GM04504 (cell line): Measurements from ENCODE around the gene HDAC4.
A peak's percentile ranks its signal among the peaks of the same experiment; 100 is the strongest.

ENCODE experiments used
- DNase-seq: peaks from one replicate; pipeline ENCODE4 v3.0.0-alpha.2; 2012; ENCODE audit warnings: low read depth

The HDAC4 gene

GRCh38 chr2:239327536-239328350 is 73.1 kb downstream of the HDAC4 start:
- no peak for DNase-seq

- no peak for DNase-seq
These were observed 73.8 kb downstream of the HDAC4 start for GRCh38 chr2:239326831-239327535.

- DNase-seq, result no peak
These were observed 76.4 kb downstream of the HDAC4 start for GRCh38 chr2:239324456-239324855.

GRCh38 chr2:239323447-239323846 is 77.4 kb downstream of the HDAC4 start:
- no peak for DNase-seq

GRCh38 chr2:239322416-239323086 is 78.3 kb downstream of the HDAC4 start:
- no peak for DNase-seq

DNA sequence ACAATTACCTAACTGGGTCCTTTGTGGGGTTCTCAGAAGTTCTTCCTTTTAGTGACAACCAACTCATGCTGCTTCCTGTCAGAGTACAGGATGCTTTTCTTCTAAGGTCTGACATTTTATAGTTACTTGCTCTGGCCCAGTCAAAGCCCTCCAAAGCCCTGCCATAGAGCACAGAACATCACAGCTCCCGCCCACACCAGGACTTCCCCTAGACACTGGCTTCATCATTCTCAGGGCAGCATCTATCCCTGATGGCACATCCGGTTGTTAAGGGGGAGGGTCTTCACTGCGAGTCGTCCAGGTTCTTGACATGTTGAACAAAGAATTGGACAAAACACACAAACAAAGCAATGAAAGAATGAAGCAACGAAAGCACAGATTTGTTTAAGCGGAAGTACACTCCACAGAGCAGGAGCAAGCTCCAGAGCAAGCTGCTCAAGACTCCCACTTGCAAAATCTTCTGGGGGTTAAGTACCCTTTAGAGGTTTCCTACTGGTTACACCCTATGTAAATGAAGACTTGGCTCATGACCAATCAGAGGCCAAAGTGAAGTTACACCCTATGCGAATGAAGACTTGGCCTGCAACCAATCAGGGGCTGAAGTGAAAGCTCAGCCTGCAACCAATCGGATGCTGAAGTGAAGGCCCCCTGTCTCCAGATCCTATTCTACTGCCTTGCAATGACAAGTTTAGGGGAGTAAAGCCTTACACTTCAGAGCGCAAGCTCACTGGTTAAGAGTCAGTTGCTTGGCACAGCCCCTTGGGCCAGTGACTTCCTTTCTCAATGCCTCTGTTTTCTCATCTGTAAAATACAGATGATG is 79.0 kb downstream of the HDAC4 start:
- DNase-seq, result no peak

DNA sequence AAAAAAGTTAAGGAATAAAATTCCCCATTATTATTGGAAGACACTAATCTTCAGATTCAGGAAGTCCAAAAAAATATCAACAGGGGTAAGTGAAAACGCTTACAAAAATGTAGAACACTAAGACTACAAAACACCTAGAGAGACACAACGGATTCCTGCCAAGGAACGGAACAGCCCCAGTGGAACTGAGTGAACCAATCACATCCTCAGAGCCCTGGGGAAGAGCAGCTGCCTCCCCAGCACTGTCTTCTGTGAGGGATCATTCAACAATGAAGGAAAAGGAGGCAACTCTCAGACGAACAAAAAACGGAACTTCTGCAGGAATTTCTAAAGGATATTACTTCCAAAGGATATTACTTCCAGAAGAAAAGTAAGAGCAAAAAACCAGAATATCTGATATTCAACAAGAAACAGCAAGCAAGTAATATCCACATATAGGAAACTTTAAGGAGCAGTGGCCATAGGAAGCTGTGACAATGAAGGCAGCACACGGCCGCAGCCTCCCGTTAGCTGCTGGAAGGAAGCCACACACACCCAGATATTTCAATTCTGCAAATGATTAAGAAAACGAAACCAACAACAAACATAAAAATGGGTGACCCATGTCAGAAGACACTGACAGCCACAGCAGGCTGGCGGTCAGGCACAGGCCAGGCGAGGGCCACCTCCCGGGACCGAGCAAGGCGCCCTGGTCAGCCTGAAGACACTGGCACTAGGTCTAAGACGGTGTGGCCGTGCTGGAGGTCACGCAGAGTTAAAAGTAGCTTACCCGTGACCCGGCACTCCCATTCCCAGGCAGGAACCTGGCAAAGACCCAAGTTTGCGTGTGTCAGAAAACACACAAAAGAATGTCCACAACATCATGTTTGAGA is 81.8 kb downstream of the HDAC4 start:
- DNase-seq, result no peak

GRCh38 chr2:239318151-239318611 is 82.6 kb downstream of the HDAC4 start:
- no peak for DNase-seq

GRCh38 chr2:239316562-239317465 is 84.0 kb downstream of the HDAC4 start:
- DNase-seq, result no peak

DNA sequence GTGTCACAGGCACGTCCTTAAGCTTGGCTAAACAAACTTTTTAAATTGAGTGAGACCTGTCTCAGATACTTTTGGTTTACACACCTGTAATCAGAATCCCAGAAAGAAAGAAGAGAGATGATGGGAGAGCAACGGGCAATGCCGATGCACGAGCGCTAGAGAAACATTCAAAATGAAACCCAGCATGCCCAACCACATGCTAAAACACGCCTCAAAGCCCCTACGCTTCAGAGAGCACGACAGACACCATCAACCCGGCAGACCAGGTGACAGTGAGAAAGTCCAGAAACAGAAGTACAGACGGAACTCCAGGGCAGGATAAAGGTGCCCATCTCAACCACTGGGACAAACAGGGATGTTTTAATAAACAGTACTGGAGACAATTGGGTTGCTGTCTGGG is 85.5 kb downstream of the HDAC4 start:
- DNase-seq, result no peak

DNA sequence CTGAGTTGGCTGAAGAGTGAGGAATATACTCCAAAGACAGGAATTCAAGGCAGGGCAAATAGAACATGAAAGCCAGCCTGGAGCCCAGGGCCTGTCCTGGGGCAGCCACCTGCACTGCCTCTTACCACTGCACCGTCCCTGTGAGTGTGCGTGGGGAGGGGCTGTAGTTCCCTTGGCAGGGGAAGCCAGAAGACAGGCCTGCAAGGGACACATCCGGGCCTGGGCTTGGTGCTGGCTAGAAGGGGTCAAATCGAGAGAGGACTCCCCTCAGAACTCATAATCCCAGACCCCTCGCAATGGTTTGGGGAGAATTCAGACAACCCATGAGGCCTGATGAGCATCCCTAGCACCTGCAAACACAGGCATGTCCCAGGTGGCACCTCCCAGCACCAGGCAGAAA is 87.0 kb downstream of the HDAC4 start:
- DNase-seq, result no peak

DNA sequence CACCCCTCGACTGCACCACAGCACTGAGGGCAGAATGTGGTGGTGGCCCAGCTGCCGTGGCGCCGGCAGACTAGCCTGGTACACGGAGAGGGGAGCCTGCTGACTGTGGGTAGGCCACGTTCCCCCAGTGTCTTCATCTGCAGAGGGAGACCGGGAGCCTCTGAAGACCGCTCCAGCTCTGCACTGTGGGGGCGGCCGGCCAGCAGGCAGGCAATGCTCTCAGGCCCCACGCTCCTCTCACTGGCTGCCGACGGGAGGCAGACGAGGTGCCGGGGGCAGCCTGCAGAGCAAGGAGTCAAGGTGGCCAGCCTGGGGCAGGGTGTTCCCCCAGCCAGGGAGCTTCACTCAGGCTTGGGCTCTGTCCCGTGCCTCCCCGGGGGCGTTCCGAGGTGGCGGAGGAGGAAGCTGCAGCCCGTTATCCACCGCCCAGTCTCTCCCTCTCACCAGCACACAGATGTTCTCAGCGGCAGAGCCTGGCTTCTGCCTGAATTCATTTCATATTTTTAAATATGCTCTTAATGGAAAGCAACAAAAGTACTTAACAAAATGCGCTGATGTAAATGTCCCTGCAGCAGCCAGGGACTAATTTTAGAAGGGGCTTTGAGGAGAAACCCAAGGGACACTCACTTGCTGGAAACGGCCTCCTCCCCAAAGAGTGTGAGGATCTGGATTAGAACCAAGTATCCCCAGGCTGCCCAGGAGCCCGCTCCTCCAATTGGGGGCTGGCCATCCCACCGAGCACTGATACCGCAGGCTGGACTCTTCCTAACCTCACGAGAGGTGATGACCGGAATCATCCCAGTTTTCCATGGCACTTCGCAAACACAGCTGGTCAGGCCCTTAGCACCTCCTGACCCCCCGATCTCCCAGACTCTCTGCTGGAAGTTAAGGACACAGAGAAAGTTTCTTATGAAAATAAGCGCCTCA is 87.8 kb downstream of the HDAC4 start:
- no peak for DNase-seq

DNA sequence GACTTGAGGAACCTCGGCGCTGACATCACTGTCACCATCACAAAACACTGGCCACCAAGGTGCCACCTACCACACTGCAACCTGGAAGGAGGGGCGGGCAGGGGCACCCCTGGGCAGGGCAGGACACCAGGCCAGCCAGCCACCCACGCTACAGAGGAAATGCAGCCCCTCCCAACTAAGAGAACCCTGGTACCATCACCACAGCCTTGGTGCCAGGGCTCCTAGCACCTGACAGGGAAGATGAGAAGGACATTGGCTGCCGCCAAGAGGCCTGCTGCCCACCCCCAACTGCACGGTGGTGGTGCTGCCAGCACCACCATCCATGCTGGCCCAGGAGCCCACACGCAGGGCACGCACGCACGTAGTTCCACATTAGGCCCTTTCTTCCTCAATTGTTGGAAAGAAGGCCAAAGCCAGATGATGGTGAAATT is 88.7 kb downstream of the HDAC4 start:
- no peak for DNase-seq

- peak; percentile 62 for DNase-seq
These were observed 89.4 kb downstream of the HDAC4 start for GRCh38 chr2:239311132-239312040.

DNA sequence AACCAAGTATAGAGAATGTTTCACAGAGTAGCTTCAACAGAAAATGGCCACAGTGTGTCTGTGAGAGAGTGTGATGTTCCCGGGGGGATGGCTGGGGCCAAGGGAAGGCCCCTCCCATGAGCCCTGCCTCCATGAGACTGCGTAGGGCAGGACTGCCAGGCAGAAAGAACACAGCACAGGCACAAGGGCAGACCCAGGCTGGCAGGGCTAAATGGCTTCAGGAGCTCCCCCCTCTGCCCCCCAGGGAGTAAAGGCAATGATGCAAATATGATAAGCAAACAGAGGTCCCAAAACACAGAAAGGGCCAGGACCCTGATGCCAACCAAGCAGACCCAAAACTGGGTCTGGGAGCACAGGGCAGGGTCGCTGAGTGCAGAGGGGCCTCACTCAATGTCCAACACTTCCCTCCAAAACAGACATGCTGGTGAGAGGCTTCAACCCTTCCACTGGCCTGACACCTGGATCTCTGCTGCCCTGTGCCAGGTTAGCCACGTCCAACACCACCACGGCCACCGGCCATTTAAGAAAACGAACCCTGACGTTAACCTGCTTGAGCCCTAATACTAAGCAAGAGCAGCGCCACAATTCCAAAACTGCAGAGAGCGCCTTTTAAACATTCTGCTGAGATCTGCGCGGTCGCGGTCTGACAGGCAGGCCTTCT is 90.3 kb downstream of the HDAC4 start:
- DNase-seq, result no peak

GRCh38 chr2:239309398-239310245 is 91.2 kb downstream of the HDAC4 start:
- DNase-seq, result no peak
